GM12892 (cell line): Measurements from ENCODE around the gene RNASE13.

Source experiments
- POLR2A ChIP-seq: IDR thresholded peaks from 2 replicates; pipeline ENCODE4 v1.6.1; 2011; ENCODE audit warnings: low read depth, low read length, control low read depth
- POLR2AphosphoS5 ChIP-seq: IDR thresholded peaks from 2 replicates; pipeline ENCODE4 v1.6.1; 2011; ENCODE audit warnings: low read depth, low read length, control low read depth
- TAF1 ChIP-seq: IDR thresholded peaks from 2 replicates; pipeline ENCODE4 v1.6.1; 2011; ENCODE audit warnings: low read depth, mild to moderate bottlenecking, control low read depth, low read length, borderline replicate concordance

- TF ChIP-seq TAF1 (no peak), POLR2AphosphoS5 (no peak), POLR2A (no peak)
These were observed 13.5 kb downstream of the RNASE13 start for GRCh38 chr14:21020977-21021545.
